PFSK-1 (cell line): ENCODE results near the gene MTERF2.

ENCODE experiments used
- FOXP2 ChIP-seq: optimal IDR thresholded peaks from 2 replicates; pipeline ENCODE3; 2011; ENCODE audit warnings: borderline replicate concordance, control low read depth, inconsistent platforms; ENCODE audit not compliant: insufficient read depth; ENCODE audit errors: extremely low read length, extremely low read depth
- POLR2AphosphoS5 ChIP-seq: IDR thresholded peaks from 2 replicates; pipeline ENCODE4 v1.6.1; 2012; ENCODE audit warnings: low read depth, mild to moderate bottlenecking, control low read depth, low read length, moderate library complexity
- SIN3A ChIP-seq: IDR thresholded peaks from 2 replicates; pipeline ENCODE4 v1.6.1; 2012; ENCODE audit warnings: mild to moderate bottlenecking, low read length, moderate library complexity, borderline replicate concordance; ENCODE audit not compliant: insufficient read depth
- TAF1 ChIP-seq: IDR thresholded peaks from 2 replicates; pipeline ENCODE4 v1.6.1; 2012; ENCODE audit warnings: low read length, control low read depth, borderline replicate concordance; ENCODE audit not compliant: insufficient read depth
- TF ChIP-seq, protein P1 (sequence below), 2 experiments: IDR thresholded peaks; 2 replicates each; pipeline versions ENCODE4 v1.6.1 to v1.8.0; 2011 to 2012; ENCODE audit warnings: low read depth in 2 of 2, low read length in 2 of 2, control low read depth in 1 of 2, inconsistent platforms in 1 of 2, mild to moderate bottlenecking in 1 of 2, moderate library complexity in 1 of 2; ENCODE audit not compliant: insufficient read depth in 1 of 2

DNA sequence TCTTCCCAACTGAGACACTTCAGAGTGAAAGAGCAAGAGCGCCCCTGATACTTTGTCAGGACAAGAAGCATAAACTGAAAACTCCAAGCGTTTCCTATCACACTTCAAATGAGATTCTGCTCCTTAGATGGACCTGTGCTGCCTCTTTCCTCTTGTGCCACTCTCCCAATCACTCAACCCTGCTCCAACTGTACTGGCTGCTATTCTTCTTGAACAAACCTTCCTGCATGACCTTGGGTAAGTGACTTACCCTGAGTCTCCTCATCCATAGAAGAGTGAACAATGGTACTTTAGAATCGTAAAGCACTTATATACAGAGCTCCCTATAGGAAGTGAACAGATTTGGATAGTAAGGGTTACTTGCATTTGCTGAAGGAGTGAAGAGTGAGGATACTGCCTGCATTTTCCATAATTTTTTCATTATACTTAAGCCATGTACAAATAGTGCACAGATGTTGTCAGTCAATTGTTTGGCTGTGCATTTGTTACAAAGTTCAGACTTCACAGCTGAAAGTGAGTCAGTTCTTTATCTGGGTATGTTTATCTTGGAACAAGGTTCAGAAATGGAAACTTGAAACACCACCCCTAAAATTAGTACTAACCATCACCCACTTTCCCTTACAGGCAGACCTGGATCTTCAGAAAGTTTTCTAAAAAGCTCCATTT, 10.8 kb downstream of the MTERF2 start:
- TF ChIP-seq, protein P1, sequence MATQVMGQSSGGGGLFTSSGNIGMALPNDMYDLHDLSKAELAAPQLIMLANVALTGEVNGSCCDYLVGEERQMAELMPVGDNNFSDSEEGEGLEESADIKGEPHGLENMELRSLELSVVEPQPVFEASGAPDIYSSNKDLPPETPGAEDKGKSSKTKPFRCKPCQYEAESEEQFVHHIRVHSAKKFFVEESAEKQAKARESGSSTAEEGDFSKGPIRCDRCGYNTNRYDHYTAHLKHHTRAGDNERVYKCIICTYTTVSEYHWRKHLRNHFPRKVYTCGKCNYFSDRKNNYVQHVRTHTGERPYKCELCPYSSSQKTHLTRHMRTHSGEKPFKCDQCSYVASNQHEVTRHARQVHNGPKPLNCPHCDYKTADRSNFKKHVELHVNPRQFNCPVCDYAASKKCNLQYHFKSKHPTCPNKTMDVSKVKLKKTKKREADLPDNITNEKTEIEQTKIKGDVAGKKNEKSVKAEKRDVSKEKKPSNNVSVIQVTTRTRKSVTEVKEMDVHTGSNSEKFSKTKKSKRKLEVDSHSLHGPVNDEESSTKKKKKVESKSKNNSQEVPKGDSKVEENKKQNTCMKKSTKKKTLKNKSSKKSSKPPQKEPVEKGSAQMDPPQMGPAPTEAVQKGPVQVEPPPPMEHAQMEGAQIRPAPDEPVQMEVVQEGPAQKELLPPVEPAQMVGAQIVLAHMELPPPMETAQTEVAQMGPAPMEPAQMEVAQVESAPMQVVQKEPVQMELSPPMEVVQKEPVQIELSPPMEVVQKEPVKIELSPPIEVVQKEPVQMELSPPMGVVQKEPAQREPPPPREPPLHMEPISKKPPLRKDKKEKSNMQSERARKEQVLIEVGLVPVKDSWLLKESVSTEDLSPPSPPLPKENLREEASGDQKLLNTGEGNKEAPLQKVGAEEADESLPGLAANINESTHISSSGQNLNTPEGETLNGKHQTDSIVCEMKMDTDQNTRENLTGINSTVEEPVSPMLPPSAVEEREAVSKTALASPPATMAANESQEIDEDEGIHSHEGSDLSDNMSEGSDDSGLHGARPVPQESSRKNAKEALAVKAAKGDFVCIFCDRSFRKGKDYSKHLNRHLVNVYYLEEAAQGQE (IDR thresholded peaks at IDR 0.05; ENCODE audit: insufficient read depth in 1 of 2, low read depth in 2 of 2, low read length in 2 of 2), result no peak
- TF ChIP-seq POLR2AphosphoS5, result no peak
- TF ChIP-seq FOXP2, result no peak
- TF ChIP-seq TAF1, result no peak
- no peak for TF ChIP-seq SIN3A
